DOHH2 (cell line): ENCODE measurements around the gene TBXA2R.
"Not testable (repeated sequence)": the region's sequence is repeated elsewhere in the genome, so short reads cannot be mapped to it uniquely, and the experiment has no call there.

Source experiments
- H3F3A ChIP-seq: fragments of 200-600 bp; sonication (generic), shearing (Covaris generic); 2 replicates; pipeline ENCODE4 v1.6.0; 2016; ENCODE audit warnings: antibody characterized with exemption, mild to moderate bottlenecking; ENCODE audit not compliant: control insufficient read depth, insufficient read depth
- H3K27ac ChIP-seq: fragments of 200-600 bp; sonication (generic); 2 replicates; pipeline ENCODE4 v1.5.1; 2014; ENCODE audit warnings: low read depth, mild to moderate bottlenecking, low read length, moderate library complexity
- H3K27me3 ChIP-seq: fragments of 200-600 bp; sonication (generic); 2 replicates; pipeline ENCODE4 v1.6.1; 2014; ENCODE audit warnings: mild to moderate bottlenecking, low read length, mixed read lengths; ENCODE audit not compliant: control insufficient read depth
- H3K36me3 ChIP-seq: fragments of 200-600 bp; sonication (generic); 2 replicates; pipeline ENCODE4 v1.6.1; 2014; ENCODE audit warnings: mild to moderate bottlenecking, low read length, moderate library complexity, mixed read lengths; ENCODE audit not compliant: control insufficient read depth
- H3K4me1 ChIP-seq: fragments of 200-600 bp; sonication (generic); 2 replicates; pipeline ENCODE4 v1.6.1; 2014; ENCODE audit warnings: mild to moderate bottlenecking, low read length, mixed read lengths; ENCODE audit not compliant: control insufficient read depth
- H3K4me2 ChIP-seq: fragments of 200-600 bp; sonication (generic); 2 replicates; pipeline ENCODE4 v1.6.0; 2014; ENCODE audit warnings: mild to moderate bottlenecking, low read length, moderate library complexity
- H3K4me3 ChIP-seq: fragments of 200-600 bp; sonication (generic); 2 replicates; pipeline ENCODE4 v1.5.1; 2014; ENCODE audit warnings: mild to moderate bottlenecking, low read length, mixed read lengths
- H3K79me2 ChIP-seq: fragments of 200-600 bp; sonication (generic); 2 replicates; pipeline ENCODE4 v1.6.1; 2014; ENCODE audit warnings: mild to moderate bottlenecking, low read length, mixed read lengths; ENCODE audit not compliant: control insufficient read depth
- H3K9me2 ChIP-seq: fragments of 200-600 bp; sonication (generic); replicated peaks from 2 replicates; pipeline ENCODE4 v1.6.1; 2014; ENCODE audit warnings: mild to moderate bottlenecking, low read length, mixed read lengths; ENCODE audit not compliant: control insufficient read depth
- H3K9me3 ChIP-seq: fragments of 200-600 bp; sonication (generic); 2 replicates; pipeline ENCODE4 v1.6.1; 2014; ENCODE audit warnings: antibody characterized with exemption, low read length, mixed read lengths; ENCODE audit not compliant: control insufficient read depth, insufficient read depth
- H4K20me1 ChIP-seq: fragments of 200-600 bp; sonication (generic); 2 replicates; pipeline ENCODE4 v1.6.0; 2014; ENCODE audit warnings: low read depth, mild to moderate bottlenecking, antibody characterized with exemption, low read length, moderate library complexity; ENCODE audit not compliant: control insufficient read depth, insufficient read depth
- EZH2phosphoT487 ChIP-seq: fragments of 200-600 bp; sonication (generic); IDR thresholded peaks from 2 replicates; pipeline ENCODE4 v1.6.1; 2017; ENCODE audit warnings: borderline replicate concordance, mild to moderate bottlenecking, antibody characterized with exemption, low read length, moderate library complexity, mixed read lengths
- TF ChIP-seq, protein P1 (sequence below): fragments of 200-600 bp; sonication (generic); IDR thresholded peaks from one replicate; pipeline ENCODE4 v1.5.1; 2014; ENCODE audit warnings: antibody characterized with exemption, mild to moderate bottlenecking, low read depth, low read length; ENCODE audit not compliant: poor library complexity, severe bottlenecking

The TBXA2R gene

DNA sequence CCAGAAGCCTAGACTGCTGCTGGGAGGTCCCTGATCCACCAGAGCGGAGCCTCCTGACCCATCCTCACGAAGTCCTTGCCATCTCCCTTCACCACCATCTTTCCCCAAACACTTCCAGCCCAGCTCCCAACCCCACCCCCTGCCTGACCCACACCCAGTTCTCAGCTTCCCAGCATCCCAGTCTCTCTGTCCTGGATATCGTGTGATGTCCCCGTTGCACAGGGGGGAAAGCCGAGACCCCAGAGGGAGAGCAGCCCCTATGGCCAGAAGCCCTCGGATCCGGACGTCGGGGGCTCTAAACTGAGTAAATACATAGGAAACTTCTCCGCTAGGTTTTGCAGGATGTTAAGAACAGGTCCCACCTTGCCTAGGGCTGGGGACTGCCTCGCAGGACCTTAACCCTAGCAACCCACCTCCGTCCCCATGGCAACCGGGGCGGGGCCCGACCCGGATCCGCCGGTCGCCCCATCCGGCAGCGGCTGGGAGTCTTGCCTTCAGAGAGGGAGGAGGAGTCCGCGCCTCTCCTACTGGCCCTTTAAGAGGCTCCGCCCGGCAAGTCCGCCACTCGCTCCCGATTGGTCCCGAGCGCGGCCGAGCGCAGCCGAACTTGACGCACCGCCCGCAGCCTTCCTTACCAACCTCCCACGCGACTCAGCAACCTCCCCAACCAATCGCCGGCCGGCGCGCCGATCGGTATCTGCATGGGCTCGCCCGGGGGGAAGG is 34.4 kb downstream of the TBXA2R start:
- peaks cover 10% of the 10 kb centered on the region for H3K4me1 ChIP-seq
- H3K4me2 ChIP-seq = peak overlapping the region; percentile 63
- H3K9me2 ChIP-seq = no peaks in the 10 kb centered on the region
- no peaks in the 10 kb centered on the region for H3K9me3 ChIP-seq
- no peaks in the 10 kb centered on the region; the same call in 1 of the 2 replicates for H3F3A ChIP-seq
- TF ChIP-seq, protein P1, sequence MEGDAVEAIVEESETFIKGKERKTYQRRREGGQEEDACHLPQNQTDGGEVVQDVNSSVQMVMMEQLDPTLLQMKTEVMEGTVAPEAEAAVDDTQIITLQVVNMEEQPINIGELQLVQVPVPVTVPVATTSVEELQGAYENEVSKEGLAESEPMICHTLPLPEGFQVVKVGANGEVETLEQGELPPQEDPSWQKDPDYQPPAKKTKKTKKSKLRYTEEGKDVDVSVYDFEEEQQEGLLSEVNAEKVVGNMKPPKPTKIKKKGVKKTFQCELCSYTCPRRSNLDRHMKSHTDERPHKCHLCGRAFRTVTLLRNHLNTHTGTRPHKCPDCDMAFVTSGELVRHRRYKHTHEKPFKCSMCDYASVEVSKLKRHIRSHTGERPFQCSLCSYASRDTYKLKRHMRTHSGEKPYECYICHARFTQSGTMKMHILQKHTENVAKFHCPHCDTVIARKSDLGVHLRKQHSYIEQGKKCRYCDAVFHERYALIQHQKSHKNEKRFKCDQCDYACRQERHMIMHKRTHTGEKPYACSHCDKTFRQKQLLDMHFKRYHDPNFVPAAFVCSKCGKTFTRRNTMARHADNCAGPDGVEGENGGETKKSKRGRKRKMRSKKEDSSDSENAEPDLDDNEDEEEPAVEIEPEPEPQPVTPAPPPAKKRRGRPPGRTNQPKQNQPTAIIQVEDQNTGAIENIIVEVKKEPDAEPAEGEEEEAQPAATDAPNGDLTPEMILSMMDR = no peak
- TF ChIP-seq EZH2phosphoT487 = no peak
- H3K79me2 ChIP-seq = peaks cover 6% of the 10 kb centered on the region
- H3K27ac ChIP-seq = no peak overlapping the region
- peaks cover 16% of the 10 kb centered on the region for H3K36me3 ChIP-seq
- no peaks in the 10 kb centered on the region; the same call in 1 of the 2 replicates for H4K20me1 ChIP-seq
- peak overlapping the region; percentile 60 for H3K4me3 ChIP-seq
- no peaks in the 10 kb centered on the region for H3K27me3 ChIP-seq

DNA sequence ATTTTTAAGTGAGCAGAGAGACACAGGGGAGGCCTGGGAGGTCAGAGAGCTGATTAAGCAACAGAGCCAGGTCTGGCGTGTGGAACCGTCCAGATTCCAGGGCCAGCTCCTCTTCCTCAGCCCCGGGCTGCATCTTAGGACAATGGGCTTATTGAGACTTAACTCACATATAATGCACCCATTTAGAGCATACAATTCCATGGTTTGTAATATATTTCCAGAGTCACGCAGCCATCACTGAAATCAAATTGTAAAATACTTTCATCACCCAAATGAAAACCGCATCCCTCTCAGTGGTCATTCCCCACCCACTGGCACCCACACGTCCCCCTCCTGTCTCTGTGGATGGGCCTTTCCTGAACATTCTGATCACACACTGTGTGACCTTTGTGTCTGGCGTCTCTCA is 36.1 kb downstream of the TBXA2R start:
- peaks cover 10% of the 10 kb centered on the region for H3K36me3 ChIP-seq
- peaks cover 6% of the 10 kb centered on the region for H3K79me2 ChIP-seq
- H3K4me1 ChIP-seq = peaks cover 10% of the 10 kb centered on the region
- no peak overlapping the region for H3K4me2 ChIP-seq
- H3K27ac ChIP-seq = no peak overlapping the region
- no peaks in the 10 kb centered on the region for H3K27me3 ChIP-seq
- no peaks in the 10 kb centered on the region for H3K9me3 ChIP-seq
- TF ChIP-seq EZH2phosphoT487 = no peak
- TF ChIP-seq, protein P1 = no peak
- H4K20me1 ChIP-seq = no peaks in the 10 kb centered on the region; the same call in 1 of the 2 replicates
- no peaks in the 10 kb centered on the region; the same call in 1 of the 2 replicates for H3F3A ChIP-seq
- no peaks in the 10 kb centered on the region for H3K9me2 ChIP-seq
- no peak overlapping the region for H3K4me3 ChIP-seq

DNA sequence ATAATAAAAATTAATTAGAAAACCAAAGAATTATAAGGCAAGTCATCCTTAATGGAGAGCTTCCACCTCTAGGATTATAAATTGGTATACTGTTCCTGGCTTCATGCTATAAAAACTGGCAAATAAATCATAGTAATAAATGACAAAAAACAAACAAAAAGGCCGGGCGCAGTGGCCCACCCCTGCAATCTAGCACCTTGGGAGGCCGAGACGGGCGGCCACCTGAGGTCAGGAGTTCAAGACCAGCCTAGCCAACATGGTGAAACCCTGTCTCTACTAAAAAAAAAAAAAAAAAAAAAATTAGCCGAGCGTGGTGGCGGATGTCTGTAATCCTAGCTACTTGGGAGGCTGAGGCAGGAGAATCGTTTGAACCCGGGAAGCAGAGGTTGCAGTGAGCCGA is 36.6 kb downstream of the TBXA2R start:
- H3K4me3 ChIP-seq, H3K27ac ChIP-seq, H3K27me3 ChIP-seq, H3K9me2 ChIP-seq, H4K20me1 ChIP-seq, H3K4me2 ChIP-seq, H3K36me3 ChIP-seq, H3K79me2 ChIP-seq, H3K9me3 ChIP-seq, H3F3A ChIP-seq: not testable (repeated sequence)
- peaks cover 10% of the 10 kb centered on the region for H3K4me1 ChIP-seq

DNA sequence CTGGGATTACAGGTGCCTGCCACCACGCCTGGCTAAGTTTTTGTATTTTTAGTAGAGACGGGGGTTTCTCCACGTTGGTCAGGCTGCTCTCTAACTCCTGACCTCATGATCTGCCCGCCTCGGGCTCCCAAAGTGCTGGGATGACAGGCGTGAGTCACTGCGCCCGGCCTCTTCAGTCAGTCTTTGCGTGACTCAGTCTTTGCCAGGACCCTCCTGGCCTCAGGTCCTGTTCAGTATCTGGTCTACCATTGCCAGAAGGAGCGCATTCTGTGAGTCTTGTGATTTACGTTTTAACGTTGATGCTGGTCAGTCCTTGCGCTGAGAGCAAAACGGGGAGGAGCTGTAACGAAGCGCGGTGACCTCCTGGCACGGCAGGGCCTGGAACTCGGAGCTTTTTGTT is 41.5 kb downstream of the TBXA2R start:
- no peaks in the 10 kb centered on the region for H3K27me3 ChIP-seq
- H3K9me2 ChIP-seq = no peaks in the 10 kb centered on the region
- no peaks in the 10 kb centered on the region for H3K9me3 ChIP-seq
- no peak overlapping the region for H3K27ac ChIP-seq
- H3K4me3 ChIP-seq = no peak overlapping the region
- no peaks in the 10 kb centered on the region for H3K79me2 ChIP-seq
- H3K4me2 ChIP-seq = no peak overlapping the region
- H3K4me1 ChIP-seq = peaks cover 6% of the 10 kb centered on the region
- H3K36me3 ChIP-seq = no peaks in the 10 kb centered on the region
- no peaks in the 10 kb centered on the region for H4K20me1 ChIP-seq
- H3F3A ChIP-seq = no peaks in the 10 kb centered on the region
- TF ChIP-seq EZH2phosphoT487 = no peak
- TF ChIP-seq, protein P1 = no peak
